Smooth muscle cell (in vitro differentiated cells): ENCODE measurements around the gene GGT7. TPM values are rescaled to one million over a fixed set of nuclear protein-coding genes. Genes with fewer than 3 reads are reported as not detected.

Experiments used
- DNase-seq: peaks from one replicate; lab custom pipeline; 2025; ENCODE audit not compliant: unreplicated experiment; lab: John Stamatoyannopoulos, UW
- H2AFZ ChIP-seq: fragments of 200-600 bp; sonication (generic); 2 replicates; pipeline ENCODE4 v1.6.0; 2016; ENCODE audit warnings: antibody characterized with exemption, low read depth, mild to moderate bottlenecking
- H3F3A ChIP-seq: fragments of 200-600 bp; sonication (generic); 2 replicates; pipeline ENCODE4 v1.6.0; 2017; ENCODE audit warnings: antibody characterized with exemption, low read depth
- H3K27ac ChIP-seq: fragments of 200-600 bp; sonication (generic); 2 replicates; pipeline ENCODE4 v1.5.1; 2016; ENCODE audit warnings: low read depth, mild to moderate bottlenecking
- H3K27me3 ChIP-seq: fragments of 200-600 bp; sonication (generic); 2 replicates; pipeline ENCODE4 v1.6.1; 2016; ENCODE audit warnings: low read depth, mild to moderate bottlenecking
- H3K36me3 ChIP-seq: fragments of 200-600 bp; sonication (generic); 2 replicates; pipeline ENCODE4 v1.5.1; 2016; ENCODE audit warnings: low read depth
- H3K4me1 ChIP-seq: fragments of 200-600 bp; sonication (generic); 2 replicates; pipeline ENCODE4 v1.5.1; 2016; ENCODE audit warnings: low read depth
- H3K4me2 ChIP-seq: fragments of 200-600 bp; sonication (generic); 2 replicates; pipeline ENCODE4 v1.6.0; 2016; ENCODE audit warnings: mild to moderate bottlenecking
- H3K4me3 ChIP-seq: fragments of 200-600 bp; sonication (generic); 2 replicates; pipeline ENCODE4 v1.5.1; 2016; ENCODE audit warnings: mild to moderate bottlenecking
- H3K79me2 ChIP-seq: fragments of 200-600 bp; sonication (generic); 2 replicates; pipeline ENCODE4 v1.6.0; 2016; ENCODE audit warnings: low read depth, mild to moderate bottlenecking
- H3K9ac ChIP-seq: fragments of 200-600 bp; sonication (generic); 2 replicates; pipeline ENCODE4 v1.6.0; 2016; ENCODE audit warnings: low read depth
- H3K9me3 ChIP-seq: fragments of 200-600 bp; sonication (generic); replicated peaks from 2 replicates; pipeline ENCODE4 v1.5.1; 2016; ENCODE audit warnings: low read depth
- H4K20me1 ChIP-seq: fragments of 200-600 bp; sonication (generic); 2 replicates; pipeline ENCODE4 v1.6.0; 2016; ENCODE audit warnings: low read depth
- CTCF ChIP-seq: fragments of 200-600 bp; sonication (generic); IDR thresholded peaks from 2 replicates; pipeline ENCODE4 v1.5.1; 2017; ENCODE audit warnings: borderline replicate concordance, mild to moderate bottlenecking, antibody characterized with exemption; ENCODE audit not compliant: insufficient read depth, poor library complexity, severe bottlenecking
- WGBS: methylation state at CpG from one replicate; pipeline ENCODE4 v1.1.7; 2016; ENCODE audit warnings: low lambda C conversion rate; 5-methylcytosine and 5-hydroxymethylcytosine counted together
- polyA plus RNA-seq: library from polyadenylated mRNA; unstranded; fragments of >200 nt; fragmentation: Nextera tagmentation; extraction: Ambion mirVana; gene quantifications from 2 replicates; pipeline ENCODE4 v1.2.1, GENCODE V29; 2016
- total RNA-seq: library from RNA; depleted of rRNA; stranded (reverse); fragments of >200 nt; gene quantifications from 2 replicates; pipeline ENCODE4 v1.2.3, GENCODE V29; 2014

GGT7 gene
- total and polyA plus RNA-seq, 2 experiments from 2014 or later: 4.0 to 15.2 TPM

DNA sequence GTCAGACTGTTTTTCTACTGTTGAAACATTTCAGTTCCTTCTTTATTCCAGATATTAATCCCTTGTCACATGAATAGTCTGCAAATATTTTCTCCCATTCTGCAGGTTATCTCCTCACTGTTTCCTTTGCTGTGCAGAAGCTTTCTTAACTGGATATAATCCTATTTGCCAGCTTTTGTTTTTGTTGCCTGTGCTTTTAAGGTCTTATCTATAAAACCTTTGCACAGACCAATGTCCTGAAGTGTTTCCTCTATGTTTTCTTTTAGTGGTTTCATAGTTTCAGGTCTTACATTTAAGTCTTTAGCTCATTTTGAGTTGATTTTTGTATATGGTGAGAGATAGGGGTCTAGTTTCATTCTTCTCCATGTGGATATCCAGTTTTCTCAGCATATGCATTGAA is 66.4 kb downstream of the GGT7 start:
- Histone ChIP-seq H3K4me2 (no peak overlapping the region), H3K36me3 (no peaks in the 10 kb centered on the region), H3K27me3 (no peaks in the 10 kb centered on the region), H3K9ac (no peak overlapping the region), H3F3A (no peaks in the 10 kb centered on the region), H3K27ac (no peak overlapping the region), H4K20me1 (peaks cover 100% of the 10 kb centered on the region), H3K4me3 (no peak overlapping the region), H3K79me2 (peaks cover 72% of the 10 kb centered on the region), H3K4me1 (no peaks in the 10 kb centered on the region), H2AFZ (no peak overlapping the region), H3K9me3 (no peaks in the 10 kb centered on the region)
- no peak for TF ChIP-seq CTCF
- DNase-seq: no peak

GRCh38 chr20:34798871-34799270 is 73.8 kb downstream of the GGT7 start:
- no peak overlapping the region for H3K9ac ChIP-seq
- H3K27me3 ChIP-seq: no peaks in the 10 kb centered on the region
- no peak overlapping the region for H2AFZ ChIP-seq
- H3K79me2 ChIP-seq: peaks cover 96% of the 10 kb centered on the region
- H3F3A ChIP-seq: no peaks in the 10 kb centered on the region
- no peaks in the 10 kb centered on the region for H3K4me1 ChIP-seq
- H3K4me3 ChIP-seq: no peak overlapping the region
- H3K9me3 ChIP-seq: no peaks in the 10 kb centered on the region
- no peak overlapping the region for H3K27ac ChIP-seq
- DNase-seq: no peak
- H4K20me1 ChIP-seq: peaks cover 99% of the 10 kb centered on the region
- H3K4me2 ChIP-seq: no peak overlapping the region
- H3K36me3 ChIP-seq: no peaks in the 10 kb centered on the region
- TF ChIP-seq CTCF: no peak

DNA sequence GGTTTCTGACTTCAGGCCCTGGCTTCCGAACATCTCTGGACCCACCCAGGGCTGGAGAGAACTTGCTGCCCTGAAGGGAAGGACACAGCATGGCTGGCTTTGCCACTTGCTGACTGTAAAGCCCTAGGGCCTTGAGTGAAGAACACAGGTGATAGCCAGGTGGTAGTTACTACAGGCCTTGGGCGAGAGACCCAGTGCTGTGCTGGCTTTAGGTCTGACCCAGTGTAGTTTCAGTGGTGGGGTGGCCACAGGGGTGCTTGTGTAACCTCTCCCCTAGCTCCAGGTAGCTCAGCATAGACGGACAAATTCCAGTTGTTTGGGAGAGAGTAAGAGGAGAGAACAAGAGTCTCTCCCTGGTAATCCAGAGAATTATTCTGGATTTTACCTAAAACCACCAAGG is 74.3 kb downstream of the GGT7 start:
- no peaks in the 10 kb centered on the region for H3F3A ChIP-seq
- TF ChIP-seq CTCF: no peak
- H3K79me2 ChIP-seq: peaks cover 96% of the 10 kb centered on the region

DNA sequence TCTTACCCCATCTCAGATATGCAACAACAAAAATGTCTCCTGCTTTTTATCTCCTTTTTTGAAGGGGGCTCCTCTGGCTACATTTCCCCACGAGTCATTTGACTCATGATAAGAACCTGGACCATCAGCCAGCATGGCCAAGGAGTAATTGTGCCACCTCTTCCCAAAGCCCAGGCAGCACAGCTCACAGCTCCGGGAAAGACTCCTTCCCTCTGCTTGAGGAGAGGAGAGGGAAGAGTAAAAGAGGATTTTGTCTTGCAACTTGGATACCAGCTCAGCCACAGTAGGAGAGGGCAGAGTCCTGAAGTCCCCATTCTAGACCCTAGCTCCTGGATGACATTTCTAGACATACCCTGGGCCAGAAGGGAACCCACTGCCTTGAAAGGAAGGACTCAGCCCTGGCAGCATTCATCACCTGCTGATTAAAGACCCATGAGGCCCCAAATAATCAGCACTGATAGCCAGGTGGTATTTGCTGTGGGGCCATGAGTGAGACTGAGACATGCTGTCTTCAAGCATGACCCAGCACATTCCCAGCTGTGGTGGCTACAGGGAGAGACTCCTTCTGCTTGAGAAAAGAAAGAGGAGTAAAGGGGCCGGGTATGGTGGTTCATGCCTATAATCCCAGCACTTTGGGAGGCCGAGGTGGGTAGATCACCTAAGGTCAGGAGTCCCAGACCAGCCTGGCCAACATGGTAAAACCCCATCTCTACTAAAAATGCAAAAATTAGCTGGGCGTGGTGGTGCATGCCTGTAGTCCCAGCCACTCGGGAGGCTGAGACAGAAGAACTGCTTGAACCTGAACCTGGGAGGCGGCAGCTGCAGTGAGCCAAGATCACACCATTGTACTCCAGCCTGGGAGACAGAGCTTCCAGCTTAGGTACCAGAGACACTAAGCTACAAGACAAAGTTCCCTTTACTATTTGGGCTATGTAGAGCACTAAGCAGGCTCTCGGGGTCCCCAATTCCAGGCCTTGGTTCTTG is 75.4 kb downstream of the GGT7 start:
- Histone ChIP-seq H3K4me2 (no peak overlapping the region), H2AFZ (no peak overlapping the region), H3K36me3 (no peaks in the 10 kb centered on the region), H4K20me1 (peaks cover 99% of the 10 kb centered on the region), H3K9ac (no peak overlapping the region), H3K27ac (no peak overlapping the region), H3F3A (no peaks in the 10 kb centered on the region), H3K4me1 (no peaks in the 10 kb centered on the region), H3K27me3 (no peaks in the 10 kb centered on the region), H3K9me3 (no peaks in the 10 kb centered on the region), H3K79me2 (peaks cover 95% of the 10 kb centered on the region), H3K4me3 (no peak overlapping the region)
- no peak for TF ChIP-seq CTCF
- WGBS: 96% methylated on average over 8 of the region's 8 CpGs
- DNase-seq: no peak

More for the DNA sequence above, 74.3 kb downstream of the GGT7 start:
- no peaks in the 10 kb centered on the region for H3K27me3 ChIP-seq
- no peaks in the 10 kb centered on the region for H3K36me3 ChIP-seq
- 65% methylated on average over 3 of the region's 3 CpGs for WGBS
- no peaks in the 10 kb centered on the region for H3K4me1 ChIP-seq
- H3K4me3 ChIP-seq: no peak overlapping the region
- no peak overlapping the region for H3K9ac ChIP-seq
- DNase-seq: no peak
- no peaks in the 10 kb centered on the region for H3K9me3 ChIP-seq
- no peak overlapping the region for H3K4me2 ChIP-seq
- H3K27ac ChIP-seq: no peak overlapping the region
- peaks cover 99% of the 10 kb centered on the region for H4K20me1 ChIP-seq
- H2AFZ ChIP-seq: no peak overlapping the region
